22Rv1 (cell line): ENCODE measurements around the gene NUAK2.
A peak's percentile ranks its signal among the peaks of the same experiment; 100 is the strongest.

Experiments
- H3K27ac ChIP-seq: fragments of 450-650 bp; 2 replicates; pipeline ENCODE4 v1.5.1; 2017
- CTCF ChIP-seq: fragments of 450-650 bp; IDR thresholded peaks from 2 replicates; pipeline ENCODE4 v1.5.1; 2017; ENCODE audit warnings: mild to moderate bottlenecking
- ZFX ChIP-seq: fragments of 450-650 bp; IDR thresholded peaks from 2 replicates; pipeline ENCODE4 v1.6.1; 2017; ENCODE audit warnings: antibody characterized with exemption, borderline replicate concordance

The NUAK2 gene

GRCh38 chr1:205275133-205275532 lies 46.4 kb downstream of the NUAK2 start:
- no peak overlapping the region for H3K27ac ChIP-seq
- TF ChIP-seq ZFX (no peak), CTCF (0 out of 2 replicates have a peak, but pooled peaks have one; percentile 6)

- TF ChIP-seq CTCF (no peak), ZFX (no peak)
- no peak overlapping the region for H3K27ac ChIP-seq
These were observed 47.4 kb downstream of the NUAK2 start for GRCh38 chr1:205274041-205274691.

GRCh38 chr1:205273551-205273982 lies 48.0 kb downstream of the NUAK2 start:
- no peak overlapping the region for H3K27ac ChIP-seq
- TF ChIP-seq CTCF: peak; percentile 99
- TF ChIP-seq ZFX: no peak

- no peak overlapping the region for H3K27ac ChIP-seq
- TF ChIP-seq ZFX: no peak
These were observed 49.0 kb downstream of the NUAK2 start for GRCh38 chr1:205272536-205272935.

- TF ChIP-seq CTCF (no peak), ZFX (no peak)
- no peak overlapping the region for H3K27ac ChIP-seq
These were observed 49.8 kb downstream of the NUAK2 start for GRCh38 chr1:205271745-205272144.

- no peak overlapping the region for H3K27ac ChIP-seq
- TF ChIP-seq CTCF (no peak; the same call in 1 of the 2 replicates), ZFX (no peak)
These were observed 50.3 kb downstream of the NUAK2 start for GRCh38 chr1:205271277-205271676.

- H3K27ac ChIP-seq: no peak overlapping the region
- TF ChIP-seq CTCF (no peak), ZFX (no peak)
These were observed 50.8 kb downstream of the NUAK2 start for GRCh38 chr1:205270764-205271163.

GRCh38 chr1:205270271-205270670 lies 51.3 kb downstream of the NUAK2 start:
- no peak overlapping the region for H3K27ac ChIP-seq
- TF ChIP-seq ZFX: no peak
- no peak for TF ChIP-seq CTCF
